Thyroid gland (tissue), 4 donors: ENCODE data around the gene MIA2.

Experiments
- CTCF ChIP-seq, 6 experiments: fragments of 200-600 bp in 3 of 6; fragments of 450-650 bp in 3 of 6; sonication (generic) in 3 of 6; IDR thresholded peaks; one replicate each; pipeline ENCODE4 v1.5.1; 2016 to 2019; ENCODE audit warnings: antibody characterized with exemption in 6 of 6, mild to moderate bottlenecking in 2 of 6, inconsistent platforms in 1 of 6, moderate library complexity in 1 of 6
- POLR2A ChIP-seq, 2 donors: fragments of 450-650 bp; IDR thresholded peaks; one replicate each; pipeline ENCODE4 v1.6.1; 2017; ENCODE audit warnings: antibody characterized with exemption in 2 of 2, mild to moderate bottlenecking in 2 of 2, moderate library complexity in 1 of 2

GRCh38 chr14:39268393-39268792 is 34.7 kb downstream of the MIA2 start:
- TF ChIP-seq CTCF (IDR thresholded peaks at IDR 0.05) (no peak), POLR2A (IDR thresholded peaks at IDR 0.05) (no peak)
